Effector memory CD4-positive, alpha-beta T cell (primary cell): ENCODE data around the gene YJU2.
"Not testable (repeated sequence)": the region's sequence is repeated elsewhere in the genome, so short reads cannot be mapped to it uniquely, and the experiment has no call there.

Experiments used
- DNase-seq, 3 donors: peaks; one replicate each; pipeline ENCODE4 v3.0.0-alpha.2; 2020
- H3K27ac ChIP-seq: 2 replicates; pipeline ENCODE4 v1.7.0; 2013; ENCODE audit warnings: mild to moderate bottlenecking, low read length, moderate library complexity; ENCODE audit not compliant: insufficient read depth, poor library complexity, severe bottlenecking
- H3K27me3 ChIP-seq: replicated peaks from 2 replicates; pipeline ENCODE4 v1.7.0; 2013; ENCODE audit warnings: mild to moderate bottlenecking, low read length; ENCODE audit not compliant: insufficient read depth, control insufficient read depth, poor library complexity, severe bottlenecking
- H3K36me3 ChIP-seq: 2 replicates; pipeline ENCODE4 v1.7.0; 2013; ENCODE audit warnings: mild to moderate bottlenecking, low read length, moderate library complexity; ENCODE audit not compliant: control insufficient read depth, insufficient read depth
- H3K4me1 ChIP-seq: 2 replicates; pipeline ENCODE4 v1.7.0; 2013; ENCODE audit warnings: low read length, mild to moderate bottlenecking; ENCODE audit not compliant: control insufficient read depth, insufficient read depth, poor library complexity, severe bottlenecking
- H3K4me3 ChIP-seq: 2 replicates; pipeline ENCODE4 v1.7.0; 2013; ENCODE audit warnings: low read length, low read depth, mild to moderate bottlenecking; ENCODE audit not compliant: insufficient read depth, poor library complexity, severe bottlenecking
- H3K9me3 ChIP-seq: 2 replicates; pipeline ENCODE4 v1.7.0; 2013; ENCODE audit warnings: mild to moderate bottlenecking, low read length, moderate library complexity; ENCODE audit not compliant: control insufficient read depth

Gene YJU2

DNA sequence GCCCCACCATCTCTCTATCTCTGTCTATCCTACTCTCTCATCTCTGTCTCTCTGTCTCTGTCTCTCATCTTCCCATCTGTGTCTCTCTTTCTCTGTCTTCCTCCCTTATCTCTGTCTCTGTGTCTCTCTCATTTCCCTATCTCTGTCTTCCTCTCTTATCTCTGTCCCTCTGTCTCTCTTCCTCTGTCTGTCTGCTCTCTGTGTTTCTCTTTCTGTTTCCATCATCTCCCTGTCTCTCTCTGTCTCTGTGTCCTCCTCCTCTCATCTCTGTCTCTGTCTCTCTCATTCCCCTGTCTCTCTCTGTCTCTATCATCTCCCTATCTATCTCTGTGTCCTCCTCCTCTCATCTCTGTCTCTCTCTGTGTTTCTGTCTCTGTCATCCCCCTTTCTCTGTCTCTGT is 19.1 kb upstream of the YJU2 start:
- H3K27me3 ChIP-seq: peaks cover 11% of the 10 kb centered on the region
- H3K4me3 ChIP-seq: no peak overlapping the region
- H3K27ac ChIP-seq: no peak overlapping the region
- no peaks in the 10 kb centered on the region for H3K9me3 ChIP-seq
- no peaks in the 10 kb centered on the region for H3K4me1 ChIP-seq
- no peak for DNase-seq
- H3K36me3 ChIP-seq: no peaks in the 10 kb centered on the region

DNA sequence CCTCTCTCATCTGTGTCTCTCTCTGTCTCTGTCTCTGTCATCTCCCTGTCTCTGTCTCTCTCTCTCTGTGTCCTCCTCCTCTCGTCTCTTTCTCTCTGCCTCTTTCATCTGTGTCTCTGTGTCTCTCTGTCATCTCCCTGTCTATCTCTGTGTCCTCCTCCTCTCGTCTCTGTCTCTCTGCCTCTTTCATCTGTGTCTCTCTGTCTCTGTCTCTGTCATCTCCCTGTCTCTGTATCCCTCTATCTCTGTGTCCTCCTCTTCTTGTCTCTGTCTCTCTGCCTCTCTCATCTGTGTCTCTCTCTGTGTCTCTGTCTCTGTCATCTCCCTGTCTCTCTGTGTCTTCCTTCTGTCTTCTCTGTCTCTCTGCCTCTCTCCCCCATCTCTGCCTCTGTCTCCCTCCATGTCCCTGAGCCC is 18.1 kb upstream of the YJU2 start:
- H3K36me3 ChIP-seq: no peaks in the 10 kb centered on the region
- H3K4me3 ChIP-seq: no peak overlapping the region
- H3K4me1 ChIP-seq: no peaks in the 10 kb centered on the region
- H3K27ac ChIP-seq: no peak overlapping the region
- no peak for DNase-seq
- peaks cover 14% of the 10 kb centered on the region for H3K27me3 ChIP-seq
- no peaks in the 10 kb centered on the region for H3K9me3 ChIP-seq

- Histone ChIP-seq H3K9me3 (no peaks in the 10 kb centered on the region), H3K4me1 (no peaks in the 10 kb centered on the region), H3K36me3 (no peaks in the 10 kb centered on the region), H3K4me3 (no peak within 1 kb of the TSS), H3K27ac (no peak within 1 kb of the TSS), H3K27me3 (peaks cover 14% of the 10 kb centered on the region)
- DNase-seq: no peak
Measured at GRCh38 chr19:4229179-4229931, 17.5 kb upstream of the YJU2 start, which contains the start of gene EBI3. EBI3 (plus strand) TSS chr19:4229523; CDS start chr19:4229551, 28 bp downstream.

DNA sequence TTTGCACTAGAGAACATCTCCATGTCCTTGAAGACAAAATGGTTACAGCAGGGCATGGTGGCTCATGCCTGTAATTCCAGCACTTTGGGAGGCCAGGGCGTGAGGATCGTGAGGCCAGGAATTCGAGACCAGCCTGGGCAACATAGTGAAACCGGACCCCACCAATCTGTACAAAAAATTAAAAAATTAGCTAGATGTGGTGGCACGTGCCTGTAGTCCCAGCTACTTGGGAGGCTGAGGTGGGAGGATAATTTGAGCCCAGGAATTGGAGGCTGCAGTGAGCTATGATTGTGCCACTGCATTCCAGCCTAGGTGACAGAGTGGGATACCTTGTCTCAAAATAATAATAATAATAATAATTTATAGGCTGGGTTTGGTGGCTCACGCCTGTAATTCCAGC is 16.6 kb upstream of the YJU2 start:
- not testable (repeated sequence) for H3K27ac ChIP-seq, H3K4me1 ChIP-seq
- H3K27me3 ChIP-seq: peaks cover 14% of the 10 kb centered on the region

GRCh38 chr19:4231521-4231920 is 15.4 kb upstream of the YJU2 start:
- not testable (repeated sequence) for DNase-seq, H3K4me1 ChIP-seq, H3K36me3 ChIP-seq, H3K4me3 ChIP-seq, H3K9me3 ChIP-seq, H3K27ac ChIP-seq
- H3K27me3 ChIP-seq: peaks cover 14% of the 10 kb centered on the region

More for the DNA sequence above, 16.6 kb upstream of the YJU2 start:
- not testable (repeated sequence) for DNase-seq, H3K4me3 ChIP-seq, H3K36me3 ChIP-seq, H3K9me3 ChIP-seq

DNA sequence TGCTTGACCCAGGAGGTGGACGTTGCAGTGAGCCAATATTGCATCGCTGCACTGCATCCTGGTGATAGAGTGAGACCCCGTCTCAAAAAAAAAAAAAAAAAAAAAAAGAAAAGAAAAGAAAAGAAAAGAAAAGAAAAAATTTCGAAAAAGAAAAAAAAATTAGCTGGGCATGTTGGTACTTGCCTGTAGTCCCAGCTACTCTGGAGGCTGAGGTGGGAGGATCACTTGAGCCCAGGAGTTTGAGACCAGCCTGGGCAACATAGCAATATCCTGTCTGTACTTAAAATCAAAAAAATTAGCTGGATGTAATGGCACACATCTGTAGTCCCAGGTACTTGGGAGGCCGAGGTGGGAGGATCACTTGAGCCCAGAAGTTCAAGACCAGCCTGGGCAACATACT is 14.7 kb upstream of the YJU2 start:
- H3K27ac ChIP-seq, DNase-seq, H3K9me3 ChIP-seq, H3K4me3 ChIP-seq, H3K36me3 ChIP-seq, H3K4me1 ChIP-seq: not testable (repeated sequence)
- peaks cover 14% of the 10 kb centered on the region for H3K27me3 ChIP-seq

GRCh38 chr19:4232614-4233281 is 14.1 kb upstream of the YJU2 start:
- Histone ChIP-seq H3K27ac (no peak overlapping the region), H3K27me3 (peaks cover 14% of the 10 kb centered on the region), H3K4me3 (no peak overlapping the region), H3K36me3 (no peaks in the 10 kb centered on the region), H3K4me1 (no peaks in the 10 kb centered on the region), H3K9me3 (no peaks in the 10 kb centered on the region)
- no peak for DNase-seq

GRCh38 chr19:4233282-4233853 is 13.5 kb upstream of the YJU2 start:
- no peak overlapping the region for H3K27ac ChIP-seq
- no peaks in the 10 kb centered on the region for H3K9me3 ChIP-seq
- peaks cover 14% of the 10 kb centered on the region for H3K27me3 ChIP-seq
- no peak overlapping the region for H3K4me3 ChIP-seq
- no peaks in the 10 kb centered on the region for H3K36me3 ChIP-seq
- peak; percentile 22 to 50 (median 36) for DNase-seq
- H3K4me1 ChIP-seq: no peaks in the 10 kb centered on the region

- Histone ChIP-seq H3K27ac (no peak overlapping the region), H3K36me3 (no peaks in the 10 kb centered on the region), H3K4me1 (no peaks in the 10 kb centered on the region), H3K4me3 (no peak overlapping the region), H3K27me3 (peaks cover 10% of the 10 kb centered on the region), H3K9me3 (no peaks in the 10 kb centered on the region)
- DNase-seq: no peak
Measured at GRCh38 chr19:4234142-4234861, 12.6 kb upstream of the YJU2 start.

DNA sequence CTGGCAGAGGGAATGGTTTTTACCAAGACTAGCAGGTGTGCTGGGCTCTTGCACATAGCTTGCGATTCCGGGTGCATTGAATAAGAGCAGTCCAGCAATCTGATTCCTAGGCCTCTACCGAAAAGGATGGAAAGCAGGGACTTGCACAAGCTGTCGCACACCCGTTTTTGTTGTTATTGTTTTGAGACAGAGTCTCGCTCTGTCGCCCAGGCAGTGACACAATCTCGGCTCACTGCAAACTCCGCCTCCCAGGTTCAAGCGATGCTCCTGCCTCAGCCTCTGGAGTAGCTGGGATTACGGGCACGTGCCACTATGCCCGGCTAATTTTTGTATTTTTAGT is 12.0 kb upstream of the YJU2 start:
- peaks cover 4% of the 10 kb centered on the region for H3K27me3 ChIP-seq
- no peak for DNase-seq

More for the DNA sequence above, 12.0 kb upstream of the YJU2 start:
- H3K4me1 ChIP-seq: no peaks in the 10 kb centered on the region
- H3K36me3 ChIP-seq: no peaks in the 10 kb centered on the region
- H3K9me3 ChIP-seq: no peaks in the 10 kb centered on the region
- H3K27ac ChIP-seq: no peak overlapping the region
- no peak overlapping the region for H3K4me3 ChIP-seq
